Osteocyte (in vitro differentiated cells): Measurements from ENCODE around the gene MLNR. TPM values are rescaled to one million over a fixed set of nuclear protein-coding genes. Genes with fewer than 3 reads are reported as not detected.

ENCODE experiments used
- DNase-seq: peaks from one replicate; pipeline ENCODE4 v3.0.0; 2021; ENCODE audit warnings: mixed read lengths; ENCODE audit not compliant: unreplicated experiment; ENCODE audit errors: extremely low spot score
- H3K27ac Mint-ChIP-seq: one replicate; pipeline ENCODE4 v1.8.0; 2021; ENCODE audit warnings: mild to moderate bottlenecking, mixed read lengths; ENCODE audit not compliant: unreplicated experiment
- H3K27me3 Mint-ChIP-seq: one replicate; pipeline ENCODE4 v1.8.0; 2021; ENCODE audit warnings: mixed read lengths; ENCODE audit not compliant: unreplicated experiment
- H3K36me3 Mint-ChIP-seq: one replicate; pipeline ENCODE4 v1.8.0; 2021; ENCODE audit warnings: mixed read lengths; ENCODE audit not compliant: unreplicated experiment
- H3K4me1 Mint-ChIP-seq: one replicate; pipeline ENCODE4 v1.8.0; 2021; ENCODE audit warnings: mixed read lengths; ENCODE audit not compliant: unreplicated experiment
- H3K4me3 Mint-ChIP-seq: one replicate; pipeline ENCODE4 v1.8.0; 2021; ENCODE audit warnings: mild to moderate bottlenecking, moderate library complexity, mixed read lengths; ENCODE audit not compliant: unreplicated experiment
- H3K9me3 Mint-ChIP-seq: one replicate; pipeline ENCODE4 v1.8.0; 2021; ENCODE audit warnings: mixed read lengths; ENCODE audit not compliant: unreplicated experiment
- total RNA-seq: library from RNA; stranded (reverse); gene quantifications from 2 replicates; pipeline ENCODE4 v1.2.1, GENCODE V29; 2021
- TF ChIP-seq, protein P1 (sequence below): fragments of 200-600 bp; sonication (generic); IDR thresholded peaks from 2 replicates; pipeline ENCODE4 v1.5.0; 2021; ENCODE audit warnings: antibody characterized with exemption, mild to moderate bottlenecking, moderate library complexity

Gene MLNR
- total RNA-seq, 1 donor from 2014 or later: not detected

DNA sequence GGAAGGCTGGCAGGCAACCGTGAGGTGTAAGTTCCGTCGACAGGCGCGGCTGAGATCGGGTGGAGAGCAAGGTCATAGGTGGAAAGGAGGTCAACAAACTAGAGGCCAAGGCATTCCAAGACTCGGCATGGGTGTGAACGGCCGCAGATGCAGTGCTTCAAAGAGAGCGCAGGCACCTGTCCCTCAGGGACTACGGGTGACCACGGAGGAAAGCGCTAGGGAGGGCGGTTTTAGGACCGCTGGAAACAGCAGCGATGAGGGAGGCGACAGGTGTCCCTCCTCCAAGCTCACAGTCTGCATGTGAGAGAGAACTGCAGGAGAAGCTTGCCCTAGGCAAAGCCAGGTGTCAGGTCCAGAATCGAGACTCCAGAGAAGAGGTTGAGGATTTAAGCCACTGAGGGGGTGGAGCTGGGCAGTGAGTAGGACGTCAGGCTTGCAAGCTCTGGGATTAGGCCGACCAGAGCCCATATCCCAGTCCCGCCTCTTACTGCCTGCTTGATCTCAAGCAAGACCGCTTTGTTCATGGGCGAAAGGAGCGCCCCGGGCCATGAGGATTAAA, 1.6 kb upstream of the MLNR start:
- no peak overlapping the region for H3K27ac Mint-ChIP-seq
- H3K9me3 Mint-ChIP-seq: no peaks in the 10 kb centered on the region
- H3K27me3 Mint-ChIP-seq: peaks cover 54% of the 10 kb centered on the region
- peaks cover 8% of the 10 kb centered on the region for H3K36me3 Mint-ChIP-seq
- H3K4me1 Mint-ChIP-seq: peaks cover 4% of the 10 kb centered on the region
- H3K4me3 Mint-ChIP-seq: no peak overlapping the region
- no peak for DNase-seq
- TF ChIP-seq, protein P1, sequence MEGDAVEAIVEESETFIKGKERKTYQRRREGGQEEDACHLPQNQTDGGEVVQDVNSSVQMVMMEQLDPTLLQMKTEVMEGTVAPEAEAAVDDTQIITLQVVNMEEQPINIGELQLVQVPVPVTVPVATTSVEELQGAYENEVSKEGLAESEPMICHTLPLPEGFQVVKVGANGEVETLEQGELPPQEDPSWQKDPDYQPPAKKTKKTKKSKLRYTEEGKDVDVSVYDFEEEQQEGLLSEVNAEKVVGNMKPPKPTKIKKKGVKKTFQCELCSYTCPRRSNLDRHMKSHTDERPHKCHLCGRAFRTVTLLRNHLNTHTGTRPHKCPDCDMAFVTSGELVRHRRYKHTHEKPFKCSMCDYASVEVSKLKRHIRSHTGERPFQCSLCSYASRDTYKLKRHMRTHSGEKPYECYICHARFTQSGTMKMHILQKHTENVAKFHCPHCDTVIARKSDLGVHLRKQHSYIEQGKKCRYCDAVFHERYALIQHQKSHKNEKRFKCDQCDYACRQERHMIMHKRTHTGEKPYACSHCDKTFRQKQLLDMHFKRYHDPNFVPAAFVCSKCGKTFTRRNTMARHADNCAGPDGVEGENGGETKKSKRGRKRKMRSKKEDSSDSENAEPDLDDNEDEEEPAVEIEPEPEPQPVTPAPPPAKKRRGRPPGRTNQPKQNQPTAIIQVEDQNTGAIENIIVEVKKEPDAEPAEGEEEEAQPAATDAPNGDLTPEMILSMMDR: no peak

- peaks cover 4% of the 10 kb centered on the region for H3K4me1 Mint-ChIP-seq
Measured at GRCh38 chr13:49219647-49220035, 497 bp upstream of the MLNR start.

GRCh38 chr13:49220856-49221589, 885 bp downstream of the MLNR start:
- Mint-ChIP-seq H3K27ac (no peak overlapping the region), H3K4me1 (peaks cover 4% of the 10 kb centered on the region), H3K4me3 (peak overlapping the region; percentile 65), H3K27me3 (peaks cover 76% of the 10 kb centered on the region), H3K9me3 (no peaks in the 10 kb centered on the region), H3K36me3 (peaks cover 8% of the 10 kb centered on the region)
- DNase-seq: no peak
- TF ChIP-seq, protein P1: no peak

More at GRCh38 chr13:49219647-49220035, 497 bp upstream of the MLNR start:
- peaks cover 8% of the 10 kb centered on the region for H3K36me3 Mint-ChIP-seq
- H3K27me3 Mint-ChIP-seq: peaks cover 64% of the 10 kb centered on the region
- DNase-seq: no peak
- peak overlapping the region; percentile 55 for H3K4me3 Mint-ChIP-seq
- H3K27ac Mint-ChIP-seq: peak overlapping the region; percentile 27
- no peaks in the 10 kb centered on the region for H3K9me3 Mint-ChIP-seq
- TF ChIP-seq, protein P1: no peak

- Mint-ChIP-seq H3K27me3 (peaks cover 76% of the 10 kb centered on the region), H3K27ac (no peak overlapping the region), H3K36me3 (peaks cover 8% of the 10 kb centered on the region), H3K4me3 (peak overlapping the region; percentile 65), H3K4me1 (peaks cover 4% of the 10 kb centered on the region), H3K9me3 (no peaks in the 10 kb centered on the region)
- TF ChIP-seq, protein P1: no peak
- DNase-seq: no peak
Measured at GRCh38 chr13:49221590-49221965, 1.4 kb downstream of the MLNR start.

DNA sequence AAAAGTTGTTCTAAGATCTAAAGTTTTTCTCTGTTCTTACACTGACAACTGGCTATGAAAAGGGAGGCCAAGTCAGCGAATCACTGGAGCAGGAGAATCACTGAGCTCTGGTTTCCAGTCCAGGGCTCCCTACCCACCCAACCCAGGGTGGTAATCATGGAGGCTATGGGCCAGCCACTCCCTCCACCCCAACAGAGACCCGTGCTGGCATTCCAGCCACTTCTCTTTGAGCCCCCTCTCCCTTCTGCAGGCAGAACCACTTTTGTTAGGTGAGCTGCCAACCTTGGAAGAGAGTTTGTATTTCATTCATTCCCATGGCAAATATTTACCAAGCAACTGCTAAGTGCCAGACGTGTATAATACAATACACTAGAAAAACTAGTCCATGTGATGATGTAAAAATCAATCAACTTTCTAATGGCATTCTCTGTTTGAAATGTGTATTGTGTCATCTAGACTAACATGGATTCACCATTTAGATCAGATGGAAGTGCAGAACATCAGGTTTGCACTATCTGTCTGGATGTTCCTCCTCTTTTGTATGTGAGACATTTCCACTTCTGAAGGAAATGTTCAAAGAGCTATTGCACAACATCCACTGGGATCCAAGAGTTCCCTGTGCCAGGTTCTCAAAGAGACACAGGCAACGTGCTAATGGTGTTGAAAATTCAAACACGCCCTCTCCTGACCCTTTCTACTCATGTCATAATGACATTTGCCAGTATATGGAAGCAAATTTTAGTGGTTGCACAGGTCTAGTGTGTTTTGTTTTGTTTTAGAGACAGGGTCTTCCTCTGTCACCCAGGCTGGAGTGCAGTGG, 5.3 kb downstream of the MLNR start:
- no peak for DNase-seq
- Mint-ChIP-seq H3K9me3 (no peaks in the 10 kb centered on the region), H3K36me3 (peaks cover 8% of the 10 kb centered on the region), H3K4me3 (no peak overlapping the region), H3K4me1 (peaks cover 2% of the 10 kb centered on the region), H3K27me3 (peaks cover 53% of the 10 kb centered on the region), H3K27ac (no peak overlapping the region)
- TF ChIP-seq, protein P1: no peak
